IPS-18c (cell line): ENCODE measurements around the gene ARL6IP4.
A peak's percentile ranks its signal among the peaks of the same experiment; 100 is the strongest.

Source experiments
- H3K4me3 ChIP-seq: 2 replicates; pipeline ENCODE4 v1.7.0; 2013; ENCODE audit warnings: low read depth, mild to moderate bottlenecking, low read length, moderate library complexity; ENCODE audit not compliant: insufficient read depth
- H3K9me3 ChIP-seq: one replicate; pipeline ENCODE4 v1.6.1; 2013; ENCODE audit warnings: mild to moderate bottlenecking, low read length, moderate library complexity; ENCODE audit not compliant: control insufficient read depth, insufficient read depth

The ARL6IP4 gene

DNA sequence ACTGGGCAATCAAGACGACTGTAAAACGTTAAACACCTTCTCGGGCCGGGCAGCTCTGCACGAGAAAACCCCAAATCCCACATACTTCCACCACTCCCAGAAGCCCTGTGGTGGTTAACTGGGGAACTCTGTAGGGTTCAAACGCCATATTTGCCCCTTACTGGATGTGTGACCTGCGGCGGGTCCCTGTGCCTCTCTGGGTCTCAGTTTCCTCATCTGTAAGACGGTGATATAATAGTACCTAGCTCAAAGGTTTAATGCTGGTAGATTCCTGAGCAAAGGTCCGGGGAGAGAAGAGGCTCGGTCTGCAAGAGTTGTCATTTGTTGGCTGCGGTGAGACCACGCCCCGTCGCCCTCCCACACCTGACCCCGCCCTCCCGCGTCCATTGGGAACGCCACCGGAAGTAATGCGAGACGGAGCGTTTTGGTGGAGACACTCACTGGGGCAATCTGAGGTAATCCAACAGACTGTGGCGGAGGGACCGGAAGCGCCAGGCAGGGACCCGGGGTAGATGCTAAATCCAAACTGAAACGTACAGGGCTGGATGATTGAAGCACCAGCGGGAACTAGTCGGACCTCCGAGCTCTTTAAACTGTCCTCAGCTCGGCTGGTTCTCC lies 6.1 kb upstream of the ARL6IP4 start:
- H3K4me3 ChIP-seq = peak overlapping the region; percentile 97
- no peaks in the 10 kb centered on the region for H3K9me3 ChIP-seq

DNA sequence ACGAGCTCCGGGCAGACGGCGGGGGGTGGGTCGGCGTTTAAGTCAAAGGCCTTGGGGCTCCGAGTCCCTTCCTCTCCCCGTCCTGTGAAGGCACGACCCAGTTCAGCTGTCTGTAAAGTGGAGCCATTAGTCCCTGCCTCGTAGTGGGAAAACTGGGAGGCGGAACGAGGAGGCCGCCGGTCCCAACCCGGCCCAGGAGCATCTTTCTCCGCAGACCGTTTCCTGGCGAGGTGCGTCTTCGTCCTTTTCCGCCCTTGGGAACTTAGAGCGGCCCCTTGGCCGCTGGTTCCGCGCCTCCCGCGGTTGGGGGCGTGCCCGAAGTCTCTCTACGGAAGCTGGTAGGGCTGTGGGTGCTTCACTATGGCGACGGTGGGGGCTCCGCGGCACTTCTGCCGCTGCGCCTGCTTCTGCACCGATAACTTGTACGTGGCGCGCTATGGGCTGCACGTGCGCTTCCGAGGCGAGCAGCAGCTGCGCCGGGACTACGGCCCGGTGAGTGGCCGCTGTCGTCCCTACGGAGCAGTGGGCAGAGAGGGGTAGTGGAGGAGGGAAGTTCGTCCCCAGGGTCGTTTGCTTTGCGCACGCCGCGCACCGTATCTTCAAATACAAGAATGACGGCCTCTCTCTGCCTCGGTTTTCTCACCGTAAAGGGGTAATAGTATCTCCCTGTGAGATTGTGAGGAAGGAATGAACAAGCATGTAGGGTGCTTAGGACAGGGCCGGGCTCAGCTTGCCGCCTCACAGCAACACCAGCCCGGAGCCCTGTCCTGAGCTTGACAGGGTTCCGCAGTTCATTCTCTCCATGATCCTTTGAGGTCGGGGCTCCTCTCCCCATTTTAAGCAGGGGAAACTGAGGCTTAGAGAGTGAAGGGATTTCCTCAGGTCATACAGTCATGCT lies 5.3 kb upstream of the ARL6IP4 start, which contains the start of gene OGFOD2:
TSS of gene OGFOD2 (plus strand) at position 353 of the 898 bp plus-strand sequence. CDS start at position 361, 8 bp downstream.
- H3K9me3 ChIP-seq = no peaks in the 10 kb centered on the region
- peak within 1 kb of the TSS; percentile 97 for H3K4me3 ChIP-seq

GRCh38 chr12:122975790-122976647 lies 4.5 kb upstream of the ARL6IP4 start:
- no peaks in the 10 kb centered on the region for H3K9me3 ChIP-seq
- peak overlapping the region; percentile 97 for H3K4me3 ChIP-seq

GRCh38 chr12:122976648-122976975 lies 3.9 kb upstream of the ARL6IP4 start:
- Histone ChIP-seq H3K4me3 (no peak overlapping the region), H3K9me3 (no peaks in the 10 kb centered on the region)

DNA sequence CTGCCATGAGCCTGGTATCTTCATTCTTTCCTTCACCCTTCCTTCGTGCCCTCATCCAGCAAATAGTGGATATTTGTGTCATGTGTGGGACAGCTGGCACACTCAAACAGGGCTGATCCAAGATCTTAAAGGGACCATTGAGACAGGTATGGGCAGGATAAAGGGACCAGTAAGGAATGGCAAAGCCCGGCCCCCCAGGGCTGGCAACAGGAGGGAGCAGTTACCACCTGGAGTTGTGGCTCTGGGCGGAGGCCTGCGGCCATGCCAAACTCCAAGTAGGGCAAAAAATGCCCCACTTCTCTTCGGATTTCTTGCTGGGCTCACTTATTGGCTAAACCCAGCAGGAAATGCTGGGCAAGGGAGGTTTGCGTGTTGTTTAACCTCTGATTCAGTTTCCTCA lies 3.3 kb upstream of the ARL6IP4 start:
- Histone ChIP-seq H3K9me3 (no peaks in the 10 kb centered on the region), H3K4me3 (no peak overlapping the region)

GRCh38 chr12:122977655-122978392 lies 2.7 kb upstream of the ARL6IP4 start:
- Histone ChIP-seq H3K9me3 (no peaks in the 10 kb centered on the region), H3K4me3 (no peak overlapping the region)

DNA sequence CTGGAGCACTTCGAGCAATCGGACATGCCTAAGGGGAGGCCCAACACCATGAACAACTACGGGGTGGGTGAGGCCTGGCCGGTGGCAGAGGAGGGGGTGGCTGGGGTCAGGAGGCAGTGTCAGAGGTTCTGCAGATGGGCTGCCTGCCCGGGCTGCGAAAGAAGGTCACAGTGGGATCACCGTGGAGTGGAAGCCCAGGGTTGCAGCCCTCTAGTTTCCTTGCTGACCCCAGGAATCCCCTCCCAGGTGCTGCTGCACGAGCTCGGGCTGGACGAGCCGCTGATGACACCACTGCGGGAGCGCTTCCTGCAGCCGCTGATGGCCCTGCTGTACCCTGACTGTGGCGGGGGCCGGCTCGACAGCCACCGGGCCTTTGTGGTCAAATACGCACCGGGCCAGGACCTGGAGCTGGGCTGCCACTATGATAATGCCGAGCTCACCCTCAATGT lies 1.9 kb upstream of the ARL6IP4 start:
- no peaks in the 10 kb centered on the region for H3K9me3 ChIP-seq
- H3K4me3 ChIP-seq = no peak overlapping the region

GRCh38 chr12:122979001-122979907 lies 1.2 kb upstream of the ARL6IP4 start:
- Histone ChIP-seq H3K9me3 (no peaks in the 10 kb centered on the region), H3K4me3 (peak overlapping the region; percentile 93)

DNA sequence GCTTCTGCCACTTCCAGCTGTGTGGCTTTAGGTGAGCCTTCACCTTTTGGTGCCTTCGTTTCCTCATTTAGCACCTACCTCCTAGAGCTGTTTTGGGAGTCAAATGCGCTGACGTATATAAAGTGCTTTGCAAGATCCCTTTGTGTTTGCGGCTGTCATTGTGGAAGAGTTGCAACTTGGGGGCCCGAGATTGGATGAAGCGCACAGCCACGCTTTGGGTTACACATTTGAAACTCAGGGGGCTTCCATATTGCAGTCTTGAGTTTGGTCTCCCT lies 636 bp upstream of the ARL6IP4 start:
- Histone ChIP-seq H3K9me3 (no peaks in the 10 kb centered on the region), H3K4me3 (peak overlapping the region; percentile 93)

- peak overlapping the region; percentile 93 for H3K4me3 ChIP-seq
- H3K9me3 ChIP-seq = no peaks in the 10 kb centered on the region
Measured at GRCh38 chr12:122981036-122981471, 573 bp downstream of the ARL6IP4 start.

GRCh38 chr12:122981587-122982476 lies 1.4 kb downstream of the ARL6IP4 start:
- Histone ChIP-seq H3K9me3 (no peaks in the 10 kb centered on the region), H3K4me3 (peak overlapping the region; percentile 93)

DNA sequence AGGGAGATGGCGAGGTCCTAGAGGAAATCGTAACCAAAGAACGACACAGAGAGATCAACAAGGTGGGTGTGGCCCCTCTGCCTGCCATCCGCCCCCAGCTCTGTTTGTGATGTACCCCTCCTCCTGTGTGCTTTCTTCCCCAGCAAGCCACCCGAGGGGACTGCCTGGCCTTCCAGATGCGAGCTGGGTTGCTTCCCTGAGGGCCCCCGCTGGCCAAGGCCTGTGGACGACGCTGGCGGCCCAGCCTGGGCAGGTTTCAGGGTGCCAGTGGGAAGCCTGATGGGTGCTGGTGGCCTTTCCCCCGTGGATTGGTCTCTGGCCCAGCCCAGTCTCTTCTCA lies 2.0 kb downstream of the ARL6IP4 start:
- no peaks in the 10 kb centered on the region for H3K9me3 ChIP-seq
- H3K4me3 ChIP-seq = no peak overlapping the region

DNA sequence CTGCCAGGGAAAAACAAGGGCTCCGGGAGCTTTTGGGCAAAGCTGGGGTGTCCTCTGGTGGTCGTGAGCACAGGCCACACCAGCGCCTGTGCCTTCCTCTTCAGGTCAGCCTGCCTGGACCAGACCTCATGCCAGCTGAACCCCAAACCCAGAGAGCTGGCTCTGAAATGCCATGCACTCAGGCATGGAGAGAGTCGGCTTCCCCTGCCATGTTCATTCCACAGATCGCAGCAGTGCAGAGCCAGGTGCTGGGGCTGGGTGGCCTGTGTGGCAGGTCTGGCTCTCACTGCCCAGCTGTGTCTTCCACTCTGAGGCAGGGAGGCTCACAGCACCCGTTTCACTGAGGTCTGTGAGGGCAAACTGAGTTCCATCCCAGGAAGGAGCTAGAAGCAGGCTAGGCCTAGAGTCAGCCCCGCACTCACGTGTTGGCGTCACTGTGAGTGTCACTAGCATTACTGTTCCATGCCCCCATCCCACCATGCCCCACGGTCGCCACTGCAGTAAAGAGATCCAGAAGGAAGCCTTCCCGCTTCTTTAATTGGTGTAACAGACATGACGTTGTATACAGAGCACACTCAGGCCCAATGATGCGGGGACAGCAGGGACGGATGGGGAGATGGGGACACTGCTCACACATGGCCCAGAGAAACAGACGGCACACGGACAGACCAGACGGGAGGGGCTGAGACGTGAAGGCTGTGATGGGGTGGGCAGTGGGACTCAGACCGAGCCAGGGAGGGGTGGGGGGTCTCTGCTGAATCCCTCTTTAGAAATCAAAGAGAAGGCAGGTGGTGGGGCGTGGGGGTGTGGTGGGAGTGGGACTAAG lies 2.7 kb downstream of the ARL6IP4 start:
- H3K4me3 ChIP-seq = no peak overlapping the region
- H3K9me3 ChIP-seq = no peaks in the 10 kb centered on the region

DNA sequence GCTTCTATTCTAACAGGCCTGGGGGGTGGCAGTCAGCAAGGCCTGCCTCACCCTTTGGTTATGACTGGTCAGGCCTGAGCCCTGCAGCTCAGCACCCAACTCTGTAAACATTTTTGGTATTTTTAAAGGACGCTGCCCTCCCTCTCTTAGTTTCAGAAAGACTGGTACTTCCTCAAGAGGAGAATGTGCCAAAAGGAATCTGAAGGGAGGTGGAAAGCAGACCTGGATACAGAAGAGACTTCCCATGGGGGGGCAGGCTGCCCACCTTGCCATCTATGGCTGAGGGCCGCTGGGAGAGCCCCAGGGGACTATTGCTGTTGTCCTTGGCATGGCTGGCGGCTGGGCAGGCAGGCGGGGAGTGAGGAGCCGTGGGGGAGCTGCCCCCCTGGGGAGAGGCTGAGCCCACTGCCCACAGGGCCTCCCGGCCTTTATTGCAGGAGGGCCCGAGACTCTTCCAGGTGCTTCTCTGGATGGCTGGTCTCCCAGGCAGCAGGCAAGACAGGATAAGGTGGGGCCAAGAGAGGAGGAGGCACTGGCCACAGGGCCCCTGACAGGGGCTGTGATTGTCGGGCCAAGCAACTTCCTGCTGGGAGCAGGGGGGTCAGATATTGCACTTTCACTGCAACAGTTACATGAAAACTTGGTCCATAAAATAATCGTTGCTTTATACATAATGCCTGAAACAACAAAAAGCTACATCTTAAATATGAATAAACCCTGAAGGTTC lies 3.5 kb downstream of the ARL6IP4 start:
- no peak overlapping the region for H3K4me3 ChIP-seq

More for the DNA sequence above, 3.5 kb downstream of the ARL6IP4 start:
- no peaks in the 10 kb centered on the region for H3K9me3 ChIP-seq
